Stimulated activated naive B cell treated with anti-CD40 and anti-IgM and Interleukin-4, amounts not matched to agents 10 μg/mL and 1 μg/mL and 100 μg/mL, for 72 hours (primary cell): ENCODE measurements around the gene CTBP2.

ENCODE experiments used
- ATAC-seq, 2 donors: fragments of 150-1000 bp; cut with Tn5 transposase; replicated peaks; 2 replicates each; pipeline ENCODE4 v1.10.0; 2021; ENCODE audit warnings: moderate library complexity in 1 of 2
- DNase-seq: peaks from one replicate; pipeline ENCODE4 v3.0.0; 2021
- H3K27ac Mint-ChIP-seq: one replicate; pipeline ENCODE4 v1.8.0; 2022; ENCODE audit warnings: mild to moderate bottlenecking, mixed read lengths
- H3K27me3 Mint-ChIP-seq, 2 donors: one replicate each; pipeline ENCODE4 v1.8.0; 2022; ENCODE audit warnings: mixed read lengths in 2 of 2
- H3K36me3 Mint-ChIP-seq, 2 donors: one replicate each; pipeline ENCODE4 v1.8.0; 2022; ENCODE audit warnings: mixed read lengths in 2 of 2, mild to moderate bottlenecking in 1 of 2
- H3K4me1 Mint-ChIP-seq, 2 donors: one replicate each; pipeline ENCODE4 v1.8.0; 2022; ENCODE audit warnings: mixed read lengths in 2 of 2, mild to moderate bottlenecking in 1 of 2
- H3K4me3 Mint-ChIP-seq, 2 donors: one replicate each; pipeline ENCODE4 v1.8.0; 2022; ENCODE audit warnings: mild to moderate bottlenecking in 2 of 2, mixed read lengths in 2 of 2, moderate library complexity in 1 of 2
- H3K9me3 Mint-ChIP-seq, 2 donors: one replicate each; pipeline ENCODE4 v1.8.0; 2022; ENCODE audit warnings: mixed read lengths in 2 of 2, mild to moderate bottlenecking in 1 of 2

Gene CTBP2

GRCh38 chr10:125123476-125124114 is 36.8 kb downstream of the CTBP2 start:
- peaks cover 0 to 16% of the 10 kb centered on the region in 2 donors for H3K27me3 Mint-ChIP-seq
- no peaks in the 10 kb centered on the region for H3K4me1 Mint-ChIP-seq
- no peak overlapping the region for H3K27ac Mint-ChIP-seq
- no peaks in the 10 kb centered on the region for H3K9me3 Mint-ChIP-seq
- H3K36me3 Mint-ChIP-seq: no peaks in the 10 kb centered on the region
- DNase-seq: no peak
- ATAC-seq: no peak
- no peak overlapping the region for H3K4me3 Mint-ChIP-seq

GRCh38 chr10:125122566-125122965 is 37.8 kb downstream of the CTBP2 start:
- DNase-seq: no peak
- Mint-ChIP-seq H3K27ac (no peak overlapping the region), H3K36me3 (no peaks in the 10 kb centered on the region), H3K4me3 (no peak overlapping the region), H3K4me1 (no peaks in the 10 kb centered on the region), H3K27me3 (peaks cover 6 to 20% of the 10 kb centered on the region in 2 donors), H3K9me3 (no peaks in the 10 kb centered on the region)
- no peak for ATAC-seq

DNA sequence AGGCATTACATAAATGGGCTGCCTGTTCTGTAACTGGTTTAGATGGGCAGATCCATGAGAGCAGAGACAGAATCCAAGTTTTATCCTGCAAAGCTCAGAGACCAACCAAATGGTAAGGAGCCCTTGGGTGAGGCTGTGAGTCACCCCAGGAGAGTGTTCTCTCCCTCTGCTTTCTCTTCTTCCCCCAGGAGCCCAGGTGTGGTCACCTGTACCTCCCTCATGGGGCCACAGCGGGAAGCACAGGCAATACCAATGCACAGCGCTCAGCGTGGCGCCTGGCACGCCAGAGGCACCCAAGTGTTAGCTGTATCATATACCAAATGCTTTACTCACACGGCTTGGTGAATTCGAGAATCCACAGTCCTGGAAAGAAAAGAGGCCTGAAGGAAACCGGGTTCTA is 39.4 kb downstream of the CTBP2 start:
- DNase-seq (no peak), ATAC-seq (no peak)
- peaks cover 16 to 17% of the 10 kb centered on the region in 2 donors for H3K27me3 Mint-ChIP-seq
- H3K4me1 Mint-ChIP-seq: no peaks in the 10 kb centered on the region
- no peaks in the 10 kb centered on the region for H3K9me3 Mint-ChIP-seq
- H3K36me3 Mint-ChIP-seq: no peaks in the 10 kb centered on the region
- no peak overlapping the region for H3K27ac Mint-ChIP-seq
- H3K4me3 Mint-ChIP-seq: no peak overlapping the region

GRCh38 chr10:125120053-125120710 is 40.2 kb downstream of the CTBP2 start:
- Mint-ChIP-seq H3K27me3 (peaks cover 16 to 18% of the 10 kb centered on the region in 2 donors), H3K4me1 (no peaks in the 10 kb centered on the region), H3K4me3 (no peak overlapping the region), H3K27ac (no peak overlapping the region), H3K36me3 (no peaks in the 10 kb centered on the region), H3K9me3 (no peaks in the 10 kb centered on the region)
- no peak for ATAC-seq
- no peak for DNase-seq

DNA sequence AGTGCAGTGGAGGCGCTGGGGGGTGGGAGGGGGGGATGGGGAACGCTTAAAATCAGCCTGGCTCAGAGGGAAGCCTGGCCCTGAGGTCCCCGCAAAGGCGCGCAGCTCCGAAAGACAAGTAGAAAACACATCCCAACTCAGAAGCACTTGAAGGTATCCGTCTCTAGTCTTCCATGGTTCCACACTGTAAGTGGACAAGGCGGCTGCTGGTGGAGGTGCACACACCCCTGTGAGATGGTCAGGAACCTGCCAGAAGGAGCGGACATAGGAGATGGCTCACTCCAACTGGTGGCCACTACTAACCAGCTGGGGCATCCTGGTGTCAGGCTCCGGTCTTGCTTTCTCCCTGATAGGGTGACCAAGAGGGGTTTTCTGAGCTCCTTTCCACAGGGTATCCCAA is 41.7 kb downstream of the CTBP2 start:
- H3K4me1 Mint-ChIP-seq: no peaks in the 10 kb centered on the region
- H3K36me3 Mint-ChIP-seq: no peaks in the 10 kb centered on the region
- no peak for ATAC-seq
- H3K9me3 Mint-ChIP-seq: no peaks in the 10 kb centered on the region
- DNase-seq: no peak
- H3K4me3 Mint-ChIP-seq: no peak overlapping the region
- peaks cover 16 to 19% of the 10 kb centered on the region in 2 donors for H3K27me3 Mint-ChIP-seq
- no peak overlapping the region for H3K27ac Mint-ChIP-seq

DNA sequence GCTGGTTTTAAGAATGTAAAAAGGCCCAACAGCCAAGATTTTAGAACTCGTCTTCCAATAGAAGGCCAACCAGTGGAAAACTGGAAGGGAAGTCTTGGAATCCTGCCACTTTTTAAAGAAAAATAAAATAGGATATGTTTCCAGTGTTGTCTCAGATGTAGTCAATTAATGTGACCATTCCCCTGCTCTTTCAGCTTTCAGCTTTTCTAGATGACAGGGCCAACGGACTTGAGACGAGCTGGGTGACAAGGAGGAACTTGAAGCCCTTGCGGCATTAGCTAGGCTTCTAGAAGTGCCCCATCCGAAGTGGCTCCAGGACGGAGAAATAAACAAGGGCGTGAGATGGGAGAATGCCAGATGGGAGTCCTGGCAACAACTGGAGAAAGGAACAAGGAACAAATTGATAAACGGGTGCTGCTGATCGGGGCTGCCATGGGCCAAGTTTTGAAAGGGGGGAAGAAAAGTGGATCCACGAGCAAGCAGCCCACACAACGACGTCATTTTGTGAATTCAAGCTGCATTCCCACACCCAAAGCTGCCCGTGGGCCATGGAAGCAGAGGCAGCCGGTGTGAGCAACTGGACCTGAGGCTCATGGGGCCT is 42.3 kb downstream of the CTBP2 start:
- no peaks in the 10 kb centered on the region for H3K4me1 Mint-ChIP-seq
- ATAC-seq (no peak), DNase-seq (no peak)
- H3K36me3 Mint-ChIP-seq: no peaks in the 10 kb centered on the region
- H3K9me3 Mint-ChIP-seq: no peaks in the 10 kb centered on the region
- no peak overlapping the region for H3K27ac Mint-ChIP-seq
- peaks cover 16 to 17% of the 10 kb centered on the region in 2 donors for H3K27me3 Mint-ChIP-seq
- H3K4me3 Mint-ChIP-seq: no peak overlapping the region

- Mint-ChIP-seq H3K9me3 (no peaks in the 10 kb centered on the region), H3K4me1 (no peaks in the 10 kb centered on the region), H3K36me3 (no peaks in the 10 kb centered on the region), H3K4me3 (no peak overlapping the region), H3K27me3 (peaks cover 16 to 17% of the 10 kb centered on the region in 2 donors), H3K27ac (no peak overlapping the region)
- DNase-seq: no peak
- ATAC-seq: no peak
Measured at GRCh38 chr10:125116652-125117310, 43.6 kb downstream of the CTBP2 start.

DNA sequence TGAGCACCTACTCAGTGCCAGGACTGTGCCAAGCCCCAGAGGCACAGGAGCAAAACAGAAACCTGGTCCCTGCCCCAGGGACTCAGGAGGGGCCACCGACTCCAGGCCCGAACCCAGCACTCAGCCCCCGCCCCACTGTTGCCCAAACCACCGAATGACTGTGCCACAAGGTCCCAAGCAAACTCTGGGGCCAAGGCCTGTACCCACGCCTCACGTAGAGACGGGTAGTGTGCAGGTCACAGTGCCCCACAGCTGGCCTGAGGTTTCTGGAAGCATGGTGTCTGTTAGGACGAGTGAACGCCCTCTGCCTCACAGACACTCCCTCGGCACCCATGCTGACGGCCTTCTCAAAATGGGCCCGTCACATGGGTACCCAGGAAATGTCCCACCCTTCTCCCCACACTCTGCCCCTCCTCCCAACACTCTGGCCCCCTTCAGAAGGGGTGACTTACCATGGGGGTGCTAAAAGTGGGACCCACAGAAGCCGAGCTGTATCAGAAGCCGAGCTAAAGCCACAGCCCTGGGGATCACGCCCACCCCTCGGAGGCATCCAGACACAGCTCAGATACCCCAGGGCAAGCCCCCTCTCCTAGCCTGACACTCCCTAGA is 44.2 kb downstream of the CTBP2 start:
- H3K9me3 Mint-ChIP-seq: no peaks in the 10 kb centered on the region
- H3K4me3 Mint-ChIP-seq: no peak overlapping the region
- H3K27ac Mint-ChIP-seq: no peak overlapping the region
- peaks cover 17 to 22% of the 10 kb centered on the region in 2 donors for H3K27me3 Mint-ChIP-seq
- DNase-seq (no peak), ATAC-seq (no peak)
- no peaks in the 10 kb centered on the region for H3K4me1 Mint-ChIP-seq
- no peaks in the 10 kb centered on the region for H3K36me3 Mint-ChIP-seq

GRCh38 chr10:125115409-125115808 is 45.0 kb downstream of the CTBP2 start:
- peaks cover 17 to 27% of the 10 kb centered on the region in 2 donors for H3K27me3 Mint-ChIP-seq
- no peak for ATAC-seq

DNA sequence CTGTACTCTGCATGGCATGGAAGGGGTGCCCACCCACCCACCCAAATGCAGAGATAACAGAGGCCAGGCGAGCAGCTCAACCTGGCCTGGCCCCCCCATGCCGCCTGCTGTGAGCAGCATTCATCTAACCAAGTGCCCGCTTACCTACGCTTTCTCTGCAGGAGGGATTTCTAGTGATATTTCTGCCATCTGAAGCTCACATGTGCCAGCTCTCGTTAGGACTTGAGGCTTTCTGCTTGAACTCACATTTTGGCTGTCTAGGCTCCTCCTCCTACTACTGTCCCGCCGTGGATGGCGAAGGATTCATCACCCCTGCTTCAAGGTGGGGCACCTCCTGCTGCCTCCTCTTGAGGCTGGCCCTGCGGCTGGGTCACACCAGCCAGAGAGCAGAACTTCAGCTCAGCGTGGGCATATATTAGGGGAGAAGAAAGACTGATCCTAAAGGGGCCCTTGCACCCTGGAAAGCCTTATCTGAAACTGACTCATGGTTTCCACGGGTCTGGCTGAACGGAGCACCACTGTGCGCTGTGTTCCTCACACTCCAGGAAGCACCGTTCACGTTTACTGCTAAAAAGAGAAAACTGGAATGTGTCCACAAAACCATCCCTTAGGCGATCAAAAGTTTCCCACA is 45.5 kb downstream of the CTBP2 start:
- no peaks in the 10 kb centered on the region for H3K36me3 Mint-ChIP-seq
- H3K9me3 Mint-ChIP-seq: no peaks in the 10 kb centered on the region
- H3K4me1 Mint-ChIP-seq: no peaks in the 10 kb centered on the region
- H3K4me3 Mint-ChIP-seq: no peak overlapping the region
- ATAC-seq (no peak), DNase-seq (no peak)
- peaks cover 14 to 27% of the 10 kb centered on the region in 2 donors for H3K27me3 Mint-ChIP-seq
- H3K27ac Mint-ChIP-seq: no peak overlapping the region

More at GRCh38 chr10:125115409-125115808, 45.0 kb downstream of the CTBP2 start:
- Mint-ChIP-seq H3K4me3 (no peak overlapping the region), H3K27ac (no peak overlapping the region), H3K36me3 (no peaks in the 10 kb centered on the region), H3K9me3 (no peaks in the 10 kb centered on the region), H3K4me1 (no peaks in the 10 kb centered on the region)
- DNase-seq: no peak

DNA sequence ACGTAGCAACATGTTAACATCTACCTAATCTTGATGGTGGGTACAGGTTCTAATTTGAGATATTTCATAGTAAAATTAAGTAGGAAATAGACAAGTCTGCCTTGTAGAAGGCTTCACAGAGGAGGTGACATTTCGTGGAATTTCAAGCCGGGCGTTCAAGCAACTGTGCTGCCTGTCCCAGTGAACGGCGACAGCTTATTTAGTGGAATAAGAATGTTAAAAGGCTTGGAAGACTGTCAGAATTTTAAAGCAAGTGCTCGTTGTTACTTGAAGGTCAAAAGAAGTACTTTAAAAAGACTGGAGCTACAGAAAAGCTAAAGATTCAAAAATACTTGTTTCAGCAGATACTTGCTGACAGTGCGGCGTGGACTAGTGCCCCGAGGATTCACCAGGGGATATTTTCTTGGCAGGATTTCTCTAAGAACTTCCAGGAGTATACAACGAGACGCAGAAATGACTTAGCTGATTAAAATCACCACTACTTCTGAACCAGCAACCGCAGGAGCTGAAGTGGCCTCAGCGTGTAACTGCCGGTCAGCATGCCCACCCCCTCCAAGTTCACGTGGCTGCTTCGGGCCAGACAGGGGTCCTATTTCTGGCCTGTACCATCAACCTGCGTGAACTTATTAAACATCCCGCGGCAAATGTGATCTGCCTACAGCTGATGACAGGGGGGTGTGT is 46.5 kb downstream of the CTBP2 start:
- Mint-ChIP-seq H3K36me3 (no peaks in the 10 kb centered on the region), H3K4me3 (no peak overlapping the region), H3K4me1 (no peaks in the 10 kb centered on the region), H3K9me3 (no peaks in the 10 kb centered on the region), H3K27ac (no peak overlapping the region), H3K27me3 (peaks cover 13 to 27% of the 10 kb centered on the region in 2 donors)
- DNase-seq (no peak), ATAC-seq (no peak)

GRCh38 chr10:125112697-125113494 is 47.5 kb downstream of the CTBP2 start:
- Mint-ChIP-seq H3K4me1 (no peaks in the 10 kb centered on the region), H3K36me3 (no peaks in the 10 kb centered on the region), H3K27me3 (peaks cover 9 to 22% of the 10 kb centered on the region in 2 donors), H3K9me3 (peaks cover 2 to 3% of the 10 kb centered on the region in 2 donors), H3K27ac (no peak overlapping the region), H3K4me3 (no peak overlapping the region)
- ATAC-seq: no peak
- no peak for DNase-seq

GRCh38 chr10:125111118-125111727 is 49.1 kb downstream of the CTBP2 start:
- no peaks in the 10 kb centered on the region for H3K36me3 Mint-ChIP-seq
- no peaks in the 10 kb centered on the region for H3K4me1 Mint-ChIP-seq
- peaks cover 8 to 20% of the 10 kb centered on the region in 2 donors for H3K27me3 Mint-ChIP-seq
- no peak overlapping the region for H3K4me3 Mint-ChIP-seq
- H3K9me3 Mint-ChIP-seq: peaks cover 5 to 10% of the 10 kb centered on the region in 2 donors
- no peak overlapping the region for H3K27ac Mint-ChIP-seq
- no peak for ATAC-seq
- DNase-seq: no peak
